ENCODE results near the gene PABPN1L. TPM values are rescaled to one million over a fixed set of nuclear protein-coding genes. Genes with fewer than 3 reads are reported as not detected.

Gene PABPN1L
- total RNA-seq, 2 experiments from 2014 or later, result not detected

DNA sequence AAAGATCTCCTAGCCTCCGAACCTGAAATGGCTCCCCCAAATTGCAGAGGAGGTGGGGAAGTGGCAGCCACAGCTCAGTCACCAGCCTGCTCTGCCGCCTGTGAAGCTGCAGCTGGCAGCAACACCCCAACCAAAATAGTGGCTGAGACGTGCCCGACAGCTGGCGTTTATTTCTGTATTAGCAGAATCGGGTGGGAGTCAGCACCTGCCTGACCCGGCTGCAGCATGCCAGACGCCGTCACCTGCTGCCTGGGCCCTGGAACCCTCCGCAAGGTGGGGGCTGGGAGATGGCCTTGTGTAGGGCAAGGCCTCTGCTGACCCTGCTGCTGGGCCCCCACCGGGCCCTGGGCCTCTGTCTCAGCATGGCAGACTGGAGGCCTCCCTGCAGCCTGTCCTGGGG lies 17.5 kb upstream of the PABPN1L start:
- Mint-ChIP-seq H3K4me3 (no peak overlapping the region), H3K4me1 (ENCODE audit: low read depth) (no peaks in the 10 kb centered on the region), H3K36me3 (ENCODE audit: low read depth) (no peaks in the 10 kb centered on the region), H3K9me3 (no peaks in the 10 kb centered on the region), H3K27me3 (no peaks in the 10 kb centered on the region), H3K27ac (no peak overlapping the region)
- POLR2A ChIA-PET, result no interaction called here
- intact Hi-C loops (cut with DNase I, micrococcal nuclease), result no loop called here
- Histone ChIP-seq H3K4me3 (ENCODE audit: low read length) (no peak overlapping the region), H3K36me3 (ENCODE audit: insufficient read depth, low read length) (no peaks in the 10 kb centered on the region), H3K27me3 (ENCODE audit: control insufficient read depth in 1 of 2, insufficient read depth in 2 of 2, low read length in 2 of 2) (no peaks in the 10 kb centered on the region), H3K9me3 (ENCODE audit: control insufficient read depth in 1 of 2, insufficient read depth in 1 of 2, low read length in 2 of 2) (peaks cover 0 to 9% of the 10 kb centered on the region in 2 experiments), H3K27ac (ENCODE audit: low read depth in 1 of 2, low read length in 2 of 2) (no peak overlapping the region), H3K4me1 (ENCODE audit: insufficient read depth, low read length) (peaks cover 9% of the 10 kb centered on the region)
- ATAC-seq (ENCODE audit: poor library complexity) (no peak), DNase-seq (no peak)
- no peak for TF ChIP-seq CTCF (IDR thresholded peaks at IDR 0.05)
- CTCF ChIA-PET, result no interaction called here

- no peak for DNase-seq
- ChIA-PET CTCF (no interaction called here), POLR2A (no interaction called here)
- intact Hi-C loops (cut with DNase I, micrococcal nuclease), result no loop called here
- Mint-ChIP-seq H3K36me3 (ENCODE audit: low read depth) (no peaks in the 10 kb centered on the region), H3K27me3 (no peaks in the 10 kb centered on the region), H3K4me1 (ENCODE audit: low read depth) (no peaks in the 10 kb centered on the region), H3K4me3 (no peak overlapping the region), H3K27ac (no peak overlapping the region), H3K9me3 (no peaks in the 10 kb centered on the region)
- Histone ChIP-seq H3K9me3 (ENCODE audit: control insufficient read depth in 1 of 2, insufficient read depth in 1 of 2, low read length in 2 of 2) (peaks cover 0 to 9% of the 10 kb centered on the region in 2 experiments), H3K27ac (ENCODE audit: low read depth in 1 of 2, low read length in 2 of 2) (no peak overlapping the region), H3K27me3 (ENCODE audit: control insufficient read depth in 1 of 2, insufficient read depth in 2 of 2, low read length in 2 of 2) (no peaks in the 10 kb centered on the region), H3K36me3 (ENCODE audit: insufficient read depth, low read length) (no peaks in the 10 kb centered on the region), H3K4me3 (ENCODE audit: low read length) (no peak overlapping the region), H3K4me1 (ENCODE audit: insufficient read depth, low read length) (peaks cover 9% of the 10 kb centered on the region)
- TF ChIP-seq CTCF (IDR thresholded peaks at IDR 0.05), result no peak
- no peak for ATAC-seq (ENCODE audit: poor library complexity)
These were observed 16.8 kb upstream of the PABPN1L start for GRCh38 chr16:88883117-88883895.

DNA sequence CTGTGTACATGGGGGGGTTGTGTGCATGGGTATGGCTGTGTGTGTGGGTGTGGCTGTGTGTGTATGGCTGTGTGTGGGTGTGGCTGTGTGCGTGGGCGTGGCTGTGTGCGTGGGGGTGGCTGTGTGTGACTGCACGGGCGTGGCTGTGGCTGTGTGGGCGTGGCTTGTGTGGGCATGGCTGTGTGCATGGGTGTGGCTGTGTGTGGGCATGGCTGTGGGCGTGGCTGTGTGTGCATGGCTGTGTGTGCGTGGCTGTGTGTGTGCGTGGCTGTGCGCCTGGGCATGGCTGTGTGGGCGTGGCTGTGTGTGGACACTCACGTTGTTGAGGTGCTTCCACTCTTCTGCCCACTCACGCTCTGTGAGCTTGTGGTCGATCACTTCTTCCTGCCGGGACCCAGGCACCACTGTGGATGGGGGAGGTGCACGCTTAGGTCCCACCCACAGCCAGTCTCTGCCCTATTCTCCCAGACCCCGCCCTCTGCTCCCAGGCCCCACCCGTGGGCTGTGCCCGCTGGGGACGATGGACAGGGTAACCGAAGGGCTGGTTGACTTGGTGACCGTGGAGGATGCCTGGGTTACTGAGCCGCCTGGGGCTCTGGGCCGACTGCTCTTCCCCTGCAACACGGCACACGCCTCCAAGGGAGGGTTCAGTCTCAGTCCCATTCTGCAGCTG lies 16.0 kb upstream of the PABPN1L start:
- Histone ChIP-seq H3K4me3 (ENCODE audit: low read length) (no peak overlapping the region), H3K27me3 (ENCODE audit: control insufficient read depth in 1 of 2, insufficient read depth in 2 of 2, low read length in 2 of 2) (no peaks in the 10 kb centered on the region), H3K4me1 (ENCODE audit: insufficient read depth, low read length) (peaks cover 9% of the 10 kb centered on the region), H3K9me3 (ENCODE audit: control insufficient read depth in 1 of 2, insufficient read depth in 1 of 2, low read length in 2 of 2) (peaks cover 0 to 9% of the 10 kb centered on the region in 2 experiments), H3K36me3 (ENCODE audit: insufficient read depth, low read length) (no peaks in the 10 kb centered on the region), H3K27ac (ENCODE audit: low read depth in 1 of 2, low read length in 2 of 2) (no peak overlapping the region)
- POLR2A ChIA-PET, result no interaction called here
- H3K4me3 Mint-ChIP-seq, result no peak overlapping the region
- no peaks in the 10 kb centered on the region for H3K4me1 Mint-ChIP-seq (ENCODE audit: low read depth)
- no peak for TF ChIP-seq CTCF (IDR thresholded peaks at IDR 0.05)
- CTCF ChIA-PET, result no interaction called here
- peak; percentile 52 for ATAC-seq (ENCODE audit: poor library complexity)
- peak in 4 of 14 experiments; percentile 8 to 48 (median 16) for DNase-seq
- no peaks in the 10 kb centered on the region for H3K27me3 Mint-ChIP-seq
- no peak overlapping the region for H3K27ac Mint-ChIP-seq
- intact Hi-C loops (cut with DNase I, micrococcal nuclease), result no loop called here
- no peaks in the 10 kb centered on the region for H3K36me3 Mint-ChIP-seq (ENCODE audit: low read depth)
- no peaks in the 10 kb centered on the region for H3K9me3 Mint-ChIP-seq

Data from CD4-positive, alpha-beta T cell (primary cell).